ENCODE measurements around the gene MYB. TPM values are rescaled to one million over a fixed set of nuclear protein-coding genes. Genes with fewer than 3 reads are reported as not detected.

Gene MYB
- total RNA-seq, 2 experiments from 2014 or later = 36.6 to 37.2 TPM

DNA sequence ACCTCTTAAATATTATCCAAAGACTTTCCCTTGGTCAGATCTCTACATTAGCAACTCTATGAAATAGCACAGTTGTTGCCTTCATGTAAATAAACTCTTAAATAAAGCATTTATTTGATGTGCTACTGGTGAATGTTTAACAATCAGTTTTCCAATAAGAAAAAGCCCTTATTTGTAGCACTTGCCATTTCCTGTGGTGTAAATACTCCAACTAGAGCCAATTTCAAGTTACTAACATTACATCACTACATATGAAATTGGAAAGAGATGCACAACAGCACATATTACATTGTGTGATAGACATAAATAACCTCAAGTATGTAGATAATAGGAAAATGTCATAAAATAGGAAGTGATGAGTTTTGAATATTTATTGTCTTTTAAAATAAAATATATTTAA, 5.0 kb upstream of the MYB start:
- no peaks in the 10 kb centered on the region for H3K36me3 Mint-ChIP-seq
- no peak overlapping the region for H3K27ac Mint-ChIP-seq
- peaks cover 1% of the 10 kb centered on the region for H3K9me3 Mint-ChIP-seq

DNA sequence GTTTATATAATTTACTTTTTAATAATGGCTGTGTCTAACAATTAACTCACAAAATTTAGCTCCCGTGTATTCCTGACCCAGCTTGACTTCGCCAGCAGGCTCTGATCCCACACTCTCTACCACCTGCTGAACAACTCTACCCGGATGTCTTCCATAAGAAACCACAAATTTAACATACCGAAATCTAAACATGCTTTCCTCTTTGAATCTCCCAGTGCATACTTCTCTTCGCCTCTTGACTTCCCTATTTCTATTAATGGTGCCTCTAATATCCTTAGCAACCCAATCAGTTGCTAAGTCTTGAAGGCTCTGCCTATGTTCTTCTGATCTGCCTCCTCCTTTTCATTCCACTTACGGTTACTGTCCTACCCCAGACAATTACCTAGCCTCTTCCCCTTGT, 4.6 kb upstream of the MYB start:
- Mint-ChIP-seq H3K4me1 (peaks cover 32% of the 10 kb centered on the region), H3K27ac (peak overlapping the region; percentile 4), H3K27me3 (no peaks in the 10 kb centered on the region), H3K4me3 (no peak overlapping the region), H3K36me3 (no peaks in the 10 kb centered on the region), H3K9me3 (peaks cover 1% of the 10 kb centered on the region)
- no peak for DNase-seq

More for the DNA sequence above, 5.0 kb upstream of the MYB start:
- no peak for DNase-seq
- H3K4me1 Mint-ChIP-seq = peaks cover 33% of the 10 kb centered on the region
- no peak overlapping the region for H3K4me3 Mint-ChIP-seq
- H3K27me3 Mint-ChIP-seq = no peaks in the 10 kb centered on the region

GRCh38 chr6:135179372-135179771, 1.7 kb upstream of the MYB start:
- no peak overlapping the region for H3K4me3 Mint-ChIP-seq
- peaks cover 35% of the 10 kb centered on the region for H3K4me1 Mint-ChIP-seq
- peak overlapping the region; percentile 93 for H3K27ac Mint-ChIP-seq
- peaks cover 1% of the 10 kb centered on the region for H3K9me3 Mint-ChIP-seq
- H3K27me3 Mint-ChIP-seq = no peaks in the 10 kb centered on the region
- H3K36me3 Mint-ChIP-seq = peaks cover 15% of the 10 kb centered on the region
- DNase-seq = no peak

- peak overlapping the region; percentile 82 for H3K4me3 Mint-ChIP-seq
- H3K9me3 Mint-ChIP-seq = peaks cover 1% of the 10 kb centered on the region
- peaks cover 37% of the 10 kb centered on the region for H3K4me1 Mint-ChIP-seq
- H3K27me3 Mint-ChIP-seq = no peaks in the 10 kb centered on the region
- peak overlapping the region; percentile 93 for H3K27ac Mint-ChIP-seq
- H3K36me3 Mint-ChIP-seq = peaks cover 15% of the 10 kb centered on the region
- DNase-seq = peak; percentile 34
Measured at GRCh38 chr6:135179920-135180541, 1.1 kb upstream of the MYB start.

- no peak for DNase-seq
- Mint-ChIP-seq H3K27ac (peak overlapping the region; percentile 98), H3K9me3 (no peaks in the 10 kb centered on the region), H3K36me3 (peaks cover 27% of the 10 kb centered on the region), H3K27me3 (no peaks in the 10 kb centered on the region), H3K4me3 (peak overlapping the region; percentile 97), H3K4me1 (peaks cover 41% of the 10 kb centered on the region)
Measured at GRCh38 chr6:135181333-135182070, 394 bp downstream of the MYB start.

DNA sequence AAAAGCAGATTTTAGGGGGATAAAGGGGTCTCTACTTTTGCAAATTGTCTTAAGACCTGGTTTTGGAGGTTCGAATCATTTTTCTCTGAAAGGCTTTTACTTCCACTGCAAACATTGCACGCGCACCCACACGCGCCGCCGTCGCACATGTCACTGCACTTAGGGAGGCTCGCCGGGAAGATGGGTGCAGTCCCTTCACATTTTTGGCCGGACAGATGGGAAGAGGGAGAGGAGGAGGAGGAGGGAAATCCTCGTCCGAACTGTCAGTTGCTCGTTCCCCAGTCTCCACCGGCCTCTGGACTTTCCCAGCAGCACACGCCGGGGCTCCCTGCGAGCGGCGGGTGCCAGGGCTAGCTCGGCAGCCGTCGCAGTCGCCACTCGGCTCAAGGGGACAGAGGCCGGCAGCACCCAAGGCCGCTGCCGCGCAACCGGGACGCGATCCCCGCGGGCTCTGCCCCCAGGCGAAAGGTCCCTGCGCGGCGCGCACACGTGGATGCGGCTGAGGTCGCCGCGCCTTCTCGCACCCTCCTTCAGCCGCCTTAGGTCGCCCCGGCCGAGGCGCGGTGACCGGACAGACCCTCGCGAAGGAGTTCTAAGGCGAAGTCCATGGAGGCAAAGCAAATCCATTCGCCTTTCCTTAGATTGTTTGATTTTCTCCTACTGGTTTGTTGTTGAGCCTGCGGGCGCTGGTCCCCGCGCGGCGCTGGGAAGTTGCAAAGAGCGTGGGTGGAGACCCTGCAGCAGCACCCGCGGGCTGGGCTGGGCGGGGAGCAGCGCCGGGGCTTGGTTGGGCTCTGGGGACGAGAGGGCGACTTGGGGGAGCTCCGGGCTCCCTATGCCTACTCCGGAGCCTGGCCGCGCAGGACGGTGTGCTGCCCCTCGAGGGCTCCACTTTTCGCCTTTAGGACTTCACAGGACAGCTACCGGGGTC, 1.2 kb downstream of the MYB start:
- Mint-ChIP-seq H3K4me1 (peaks cover 36% of the 10 kb centered on the region), H3K27ac (peak overlapping the region; percentile 98), H3K36me3 (peaks cover 27% of the 10 kb centered on the region), H3K9me3 (no peaks in the 10 kb centered on the region), H3K4me3 (peak overlapping the region; percentile 97), H3K27me3 (no peaks in the 10 kb centered on the region)
- peak; percentile 71 for DNase-seq

GRCh38 chr6:135183002-135183531, 2.0 kb downstream of the MYB start:
- H3K36me3 Mint-ChIP-seq = peaks cover 28% of the 10 kb centered on the region
- peak overlapping the region; percentile 98 for H3K27ac Mint-ChIP-seq
- no peaks in the 10 kb centered on the region for H3K27me3 Mint-ChIP-seq
- H3K4me3 Mint-ChIP-seq = peak overlapping the region; percentile 97
- H3K9me3 Mint-ChIP-seq = no peaks in the 10 kb centered on the region
- DNase-seq = peak; percentile 86
- H3K4me1 Mint-ChIP-seq = peaks cover 31% of the 10 kb centered on the region

DNA sequence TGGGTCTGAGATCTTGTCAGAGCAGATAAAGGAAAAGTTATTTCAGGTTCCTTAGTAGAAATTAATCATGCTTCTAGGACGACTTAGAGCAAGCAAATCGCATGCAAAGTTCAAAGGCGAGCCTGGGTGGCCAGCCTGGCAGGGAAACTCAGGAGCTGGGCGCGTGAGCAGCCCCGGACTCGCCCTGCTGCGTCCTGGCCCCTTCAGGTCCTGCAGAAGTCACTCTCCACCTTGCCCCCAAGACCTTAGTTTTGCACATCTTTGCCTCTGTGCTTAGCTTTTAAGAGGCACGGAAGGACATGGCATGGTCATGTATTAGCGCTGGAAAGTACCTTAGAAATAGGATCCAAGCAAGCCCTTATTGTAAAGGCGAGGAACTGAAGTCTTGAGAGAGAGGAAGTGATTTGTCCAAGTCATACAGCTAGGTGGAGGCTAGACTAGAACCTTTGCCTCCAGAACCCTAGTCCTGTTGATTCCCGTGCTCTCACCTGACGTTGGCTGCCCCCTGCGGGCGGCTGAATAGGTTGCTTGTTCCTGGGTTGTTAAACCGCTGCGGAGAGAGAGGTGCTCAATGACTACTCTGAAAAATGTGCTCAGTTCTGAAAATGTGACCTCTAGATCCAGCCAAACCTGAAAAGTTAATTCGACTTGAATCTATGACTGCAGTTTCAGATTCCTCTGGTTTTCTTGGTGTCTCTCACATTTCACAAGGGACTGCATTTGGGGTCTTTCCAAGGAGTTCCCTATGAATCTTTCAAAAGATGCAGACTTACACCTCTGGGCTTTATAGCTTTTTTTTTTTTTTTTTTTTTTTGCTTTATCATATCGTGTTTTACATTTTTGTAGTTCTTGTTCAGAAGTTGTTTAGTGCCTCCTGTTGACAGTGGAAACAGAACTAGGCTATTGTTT, 2.7 kb downstream of the MYB start:
- Mint-ChIP-seq H3K4me3 (peak overlapping the region; percentile 97), H3K27me3 (no peaks in the 10 kb centered on the region), H3K9me3 (no peaks in the 10 kb centered on the region), H3K4me1 (peaks cover 30% of the 10 kb centered on the region), H3K27ac (peak overlapping the region; percentile 98), H3K36me3 (peaks cover 32% of the 10 kb centered on the region)
- DNase-seq = peak; percentile 84

GRCh38 chr6:135185483-135185882, 4.4 kb downstream of the MYB start:
- no peak for DNase-seq

GRCh38 chr6:135186255-135186654, 5.1 kb downstream of the MYB start:
- H3K9me3 Mint-ChIP-seq = no peaks in the 10 kb centered on the region
- DNase-seq = no peak
- no peak overlapping the region for H3K27ac Mint-ChIP-seq
- H3K4me1 Mint-ChIP-seq = peaks cover 21% of the 10 kb centered on the region
- peaks cover 44% of the 10 kb centered on the region for H3K36me3 Mint-ChIP-seq
- no peaks in the 10 kb centered on the region for H3K27me3 Mint-ChIP-seq
- no peak overlapping the region for H3K4me3 Mint-ChIP-seq

More at GRCh38 chr6:135185483-135185882, 4.4 kb downstream of the MYB start:
- Mint-ChIP-seq H3K27ac (no peak overlapping the region), H3K4me3 (peak overlapping the region; percentile 44), H3K36me3 (peaks cover 44% of the 10 kb centered on the region), H3K4me1 (peaks cover 22% of the 10 kb centered on the region), H3K9me3 (no peaks in the 10 kb centered on the region), H3K27me3 (no peaks in the 10 kb centered on the region)

DNA sequence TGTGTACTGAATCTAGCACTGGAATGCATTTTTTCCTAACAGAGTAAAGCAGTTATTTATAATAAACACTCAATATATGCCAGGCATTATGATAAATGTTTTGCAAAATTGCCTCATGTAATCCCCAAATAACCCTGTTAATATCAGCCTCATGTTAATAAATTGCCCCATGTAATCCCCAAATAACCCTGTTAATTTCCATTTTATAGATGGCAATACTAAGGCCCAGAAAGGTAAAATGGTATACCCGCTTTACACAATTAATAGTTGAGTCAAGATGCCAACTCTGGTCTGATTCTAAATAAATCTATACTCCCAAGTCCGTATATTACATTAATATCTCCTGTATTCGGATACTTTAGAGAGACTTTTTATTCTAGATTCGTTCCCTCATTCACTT, 6.3 kb downstream of the MYB start:
- H3K9me3 Mint-ChIP-seq = no peaks in the 10 kb centered on the region
- H3K27ac Mint-ChIP-seq = no peak overlapping the region
- no peak for DNase-seq
- no peaks in the 10 kb centered on the region for H3K27me3 Mint-ChIP-seq
- no peak overlapping the region for H3K4me3 Mint-ChIP-seq
- peaks cover 44% of the 10 kb centered on the region for H3K36me3 Mint-ChIP-seq
- H3K4me1 Mint-ChIP-seq = peaks cover 21% of the 10 kb centered on the region

DNA sequence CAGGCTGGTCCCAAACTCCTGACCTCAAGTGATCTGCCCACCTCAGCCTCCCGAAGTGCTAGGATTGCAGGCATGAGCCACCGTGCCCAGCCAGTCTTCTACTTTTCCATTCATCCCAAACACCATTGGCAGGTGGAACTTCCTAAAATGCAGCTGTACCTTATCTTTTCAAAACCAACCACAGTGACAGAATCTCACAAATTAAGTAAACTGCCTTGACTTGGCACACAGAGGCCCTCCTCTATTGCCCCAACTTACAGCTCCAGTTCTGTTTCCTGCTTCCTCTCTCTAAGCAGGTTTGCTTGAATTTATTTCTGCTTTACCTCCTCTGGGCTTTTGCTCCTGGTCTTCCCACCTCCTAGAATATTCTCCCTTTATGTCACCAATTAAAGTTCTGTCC, 7.6 kb downstream of the MYB start:
- DNase-seq = no peak
- Mint-ChIP-seq H3K27me3 (no peaks in the 10 kb centered on the region), H3K9me3 (no peaks in the 10 kb centered on the region), H3K4me3 (no peak overlapping the region), H3K4me1 (peaks cover 17% of the 10 kb centered on the region), H3K27ac (no peak overlapping the region), H3K36me3 (peaks cover 48% of the 10 kb centered on the region)

DNA sequence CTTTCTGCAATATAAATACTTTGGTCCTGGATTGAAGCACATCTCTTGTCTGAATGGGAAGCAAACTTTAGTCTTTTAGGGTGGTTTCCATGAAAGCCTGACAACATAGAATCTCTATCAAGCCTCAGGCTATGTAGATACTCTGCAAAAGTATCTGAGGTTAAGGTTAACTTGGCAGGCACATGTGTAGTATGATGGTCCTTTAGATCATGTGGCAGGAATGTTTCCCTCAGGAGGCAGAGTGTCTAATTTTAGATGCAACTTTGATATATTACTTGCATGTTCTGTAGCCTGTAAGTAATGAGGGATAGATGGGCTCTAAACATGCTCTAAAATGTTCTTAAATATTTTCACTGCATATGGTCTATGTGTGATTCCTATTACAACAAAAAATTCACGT, 8.2 kb downstream of the MYB start:
- peaks cover 52% of the 10 kb centered on the region for H3K36me3 Mint-ChIP-seq
- no peaks in the 10 kb centered on the region for H3K27me3 Mint-ChIP-seq
- H3K4me3 Mint-ChIP-seq = no peak overlapping the region
- DNase-seq = no peak
- H3K27ac Mint-ChIP-seq = no peak overlapping the region
- H3K4me1 Mint-ChIP-seq = peaks cover 13% of the 10 kb centered on the region
- no peaks in the 10 kb centered on the region for H3K9me3 Mint-ChIP-seq
